ENCODE results near the gene AMOTL1. TPM values are rescaled to one million over a fixed set of nuclear protein-coding genes. Genes with fewer than 3 reads are reported as not detected.
"Not testable (repeated sequence)": the region's sequence is repeated elsewhere in the genome, so short reads cannot be mapped to it uniquely, and the experiment has no call there.

AMOTL1 gene
- total and polyA plus RNA-seq, 2 donors: 48.2 to 79.3 TPM

DNA sequence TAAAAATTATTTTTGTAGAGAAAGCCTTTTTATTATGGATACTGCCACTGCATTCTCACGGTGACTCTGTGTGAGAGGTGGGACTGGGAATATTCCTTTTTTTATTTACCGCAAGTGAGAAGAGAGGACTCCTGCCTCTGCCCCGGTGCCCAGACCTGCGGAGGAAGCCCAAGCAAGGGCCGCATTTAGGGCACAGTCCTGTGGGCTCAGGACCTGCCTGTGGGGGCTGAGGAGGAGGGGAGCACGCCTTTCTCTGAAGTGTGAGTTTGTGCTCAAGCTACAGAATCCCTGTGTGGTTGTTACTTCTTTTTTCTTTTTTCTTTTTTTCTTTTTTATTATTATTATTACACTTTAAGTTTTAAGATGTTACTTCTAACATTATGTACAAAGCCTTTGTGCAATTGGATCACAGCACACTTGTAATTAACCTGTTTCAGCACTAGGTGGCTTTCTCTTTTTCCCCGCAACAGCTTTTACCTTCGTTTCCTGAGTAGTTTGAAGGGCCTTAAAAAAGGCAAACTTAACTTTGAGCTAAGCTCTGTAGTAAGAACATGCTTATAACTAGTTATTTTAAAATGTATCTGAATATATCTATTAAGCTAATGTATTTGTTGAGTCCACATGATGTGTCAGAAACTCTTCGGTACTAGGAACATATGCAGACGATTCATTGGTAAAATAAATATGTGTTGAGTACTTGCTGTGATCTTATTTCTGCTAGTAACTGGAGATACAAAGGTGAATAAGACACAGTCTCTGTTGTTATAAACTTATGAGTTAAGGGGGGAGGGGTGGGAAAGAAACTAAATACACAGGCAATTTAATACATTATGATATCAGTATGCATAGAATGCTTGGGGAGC, 18.3 kb downstream of the AMOTL1 start:
- Histone ChIP-seq H3K4me1 (ENCODE audit: insufficient read depth) (peaks cover 2% of the 10 kb centered on the region), H3K27ac (ENCODE audit: low read depth) (no peak overlapping the region), H3K36me3 (ENCODE audit: insufficient read depth) (no peaks in the 10 kb centered on the region), H3K4me3 (ENCODE audit: low read depth, low read length) (no peak overlapping the region)
- WGBS: 59% methylated on average over 10 of the region's 10 CpGs
- no peak for DNase-seq (ENCODE audit: extremely low spot score)

DNA sequence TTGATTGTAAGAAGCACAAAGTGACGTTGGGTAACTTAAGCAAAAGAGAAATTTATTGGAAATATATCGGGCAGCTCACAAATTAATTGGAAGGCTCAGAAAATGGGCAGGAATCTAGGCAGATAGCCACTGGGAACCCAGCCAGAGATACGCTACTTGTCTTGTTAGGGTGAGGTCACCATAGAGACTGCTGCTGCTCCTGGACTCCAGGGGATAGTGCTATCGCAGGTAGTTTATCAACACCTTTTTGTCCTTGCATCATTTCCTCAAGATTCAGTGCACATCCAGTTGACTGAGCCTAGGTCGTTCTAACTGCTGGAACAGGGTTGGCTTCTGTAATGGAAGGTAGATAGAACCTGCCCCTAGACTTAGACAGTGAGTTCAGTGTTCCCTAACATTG, 19.6 kb downstream of the AMOTL1 start:
- no peak for DNase-seq (ENCODE audit: extremely low spot score)
- H3K36me3 ChIP-seq (ENCODE audit: insufficient read depth): no peaks in the 10 kb centered on the region
- no peak overlapping the region for H3K27ac ChIP-seq (ENCODE audit: low read depth)
- WGBS: 72% methylated on average over 5 of the region's 5 CpGs
- peaks cover 2% of the 10 kb centered on the region for H3K4me1 ChIP-seq (ENCODE audit: insufficient read depth)
- no peak overlapping the region for H3K4me3 ChIP-seq (ENCODE audit: low read depth, low read length)

DNA sequence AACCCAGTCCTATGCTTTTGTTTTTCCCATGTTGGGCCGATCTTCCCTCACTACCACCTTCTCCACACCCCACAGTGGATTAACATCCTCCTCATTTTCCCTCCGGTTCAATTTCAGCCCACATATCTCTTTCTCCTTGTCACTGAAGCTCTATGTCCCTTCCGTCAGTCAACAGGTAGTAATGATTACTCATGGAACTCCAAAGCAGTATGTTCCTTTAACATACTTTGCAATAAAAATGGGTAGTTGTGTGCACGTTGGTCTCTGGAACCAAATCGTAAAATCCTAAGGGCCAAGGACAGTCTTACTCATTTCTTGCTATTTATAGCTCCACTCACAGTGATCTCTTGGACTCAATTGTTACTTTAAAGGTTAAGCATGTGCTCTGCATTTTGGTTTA, 20.2 kb downstream of the AMOTL1 start:
- Histone ChIP-seq H3K36me3 (ENCODE audit: insufficient read depth) (no peaks in the 10 kb centered on the region), H3K27ac (ENCODE audit: low read depth) (no peak overlapping the region), H3K4me3 (ENCODE audit: low read depth, low read length) (no peak overlapping the region), H3K4me1 (ENCODE audit: insufficient read depth) (peaks cover 2% of the 10 kb centered on the region)
- no peak for DNase-seq (ENCODE audit: extremely low spot score)
- WGBS: 43% methylated on average over 5 of the region's 5 CpGs

DNA sequence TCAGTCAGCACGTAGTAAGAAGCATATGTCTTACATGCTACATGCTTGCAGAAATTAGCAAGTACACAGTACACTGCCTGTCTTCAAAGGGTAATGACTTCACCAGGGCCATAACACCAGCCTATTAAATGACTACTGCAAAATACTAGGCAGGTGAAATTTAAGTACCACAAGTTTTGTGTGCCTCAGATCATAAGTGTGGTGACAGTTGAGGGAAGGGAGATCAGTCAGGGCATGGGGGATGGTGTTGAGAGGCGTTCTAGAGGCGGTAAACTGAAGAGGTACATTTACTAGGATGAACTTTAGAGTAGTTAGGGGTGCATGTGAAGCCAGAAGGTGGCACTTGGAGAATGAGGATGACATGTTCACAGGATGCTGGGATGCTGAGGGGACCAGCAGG, 22.0 kb downstream of the AMOTL1 start:
- DNase-seq (ENCODE audit: extremely low spot score): no peak
- peaks cover 2% of the 10 kb centered on the region for H3K4me1 ChIP-seq (ENCODE audit: insufficient read depth)
- no peaks in the 10 kb centered on the region for H3K36me3 ChIP-seq (ENCODE audit: insufficient read depth)
- no peak overlapping the region for H3K4me3 ChIP-seq (ENCODE audit: low read depth, low read length)
- H3K27ac ChIP-seq (ENCODE audit: low read depth): no peak overlapping the region
- 85% methylated on average over 3 of the region's 3 CpGs for WGBS

DNA sequence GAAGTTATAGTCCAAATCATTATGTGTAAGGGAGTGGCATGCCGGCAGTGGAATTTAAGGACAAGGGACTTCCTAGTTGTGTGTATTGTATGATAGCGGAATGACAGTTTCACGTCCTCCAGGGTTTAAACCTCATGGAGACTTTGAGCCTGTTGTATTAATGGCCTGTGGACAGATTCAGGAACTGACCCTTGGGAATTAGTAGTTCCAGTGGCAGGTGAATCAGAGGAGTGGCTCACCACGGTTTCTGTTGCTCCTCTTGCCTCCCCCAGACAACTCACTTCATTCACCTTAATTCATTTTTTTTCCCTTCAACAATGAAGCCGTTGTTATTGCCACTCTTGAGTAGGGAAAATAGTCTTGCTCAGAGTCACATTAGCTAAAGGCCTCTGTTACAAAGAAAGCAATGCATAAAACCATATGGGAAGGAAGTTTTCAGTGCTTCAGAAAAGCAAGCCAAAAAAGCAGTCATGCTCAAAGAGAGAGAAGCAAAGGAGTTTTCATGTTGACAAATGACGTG, 22.6 kb downstream of the AMOTL1 start:
- 64% methylated on average over 6 of the region's 6 CpGs for WGBS
- no peak overlapping the region for H3K4me3 ChIP-seq (ENCODE audit: low read depth, low read length)
- no peaks in the 10 kb centered on the region for H3K36me3 ChIP-seq (ENCODE audit: insufficient read depth)
- H3K27ac ChIP-seq (ENCODE audit: low read depth): no peak overlapping the region
- H3K4me1 ChIP-seq (ENCODE audit: insufficient read depth): peaks cover 2% of the 10 kb centered on the region
- DNase-seq (ENCODE audit: extremely low spot score): no peak

DNA sequence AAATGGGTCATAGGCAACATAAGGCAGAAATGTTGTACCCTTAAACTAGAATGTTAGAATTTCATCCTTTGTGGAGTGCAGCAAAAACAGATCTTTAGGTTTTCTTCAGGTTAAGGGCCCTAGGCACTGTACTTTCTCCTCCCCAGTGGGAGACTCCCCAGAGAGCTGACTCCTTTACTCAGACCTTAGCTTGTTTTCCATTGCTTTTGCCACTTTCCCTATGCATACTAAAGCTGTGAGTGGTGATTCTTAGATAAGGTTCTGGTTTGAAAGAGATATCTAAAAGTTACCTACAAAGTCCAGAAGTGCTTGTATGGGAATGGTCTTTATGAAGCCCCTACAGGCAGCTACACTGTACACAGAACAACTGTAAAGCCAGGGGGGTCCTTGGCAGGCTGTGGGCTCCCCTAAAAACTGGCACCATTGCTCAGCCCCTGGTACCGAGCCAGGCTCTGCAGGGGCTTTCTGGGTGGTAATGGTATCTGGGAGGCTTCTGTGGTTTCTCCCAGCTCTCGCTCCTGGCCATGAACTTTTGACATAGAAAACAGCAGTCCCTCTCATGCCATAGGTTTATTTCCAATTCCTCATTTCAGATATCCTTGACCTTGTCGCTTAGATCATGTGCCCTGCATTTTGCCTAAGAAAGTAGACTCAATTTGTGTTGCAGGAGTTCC, 23.2 kb downstream of the AMOTL1 start:
- Histone ChIP-seq H3K36me3 (ENCODE audit: insufficient read depth) (no peaks in the 10 kb centered on the region), H3K27ac (ENCODE audit: low read depth) (no peak overlapping the region), H3K4me3 (ENCODE audit: low read depth, low read length) (no peak overlapping the region), H3K4me1 (ENCODE audit: insufficient read depth) (peaks cover 2% of the 10 kb centered on the region)
- DNase-seq (ENCODE audit: extremely low spot score): no peak
- 90% methylated on average over 3 of the region's 3 CpGs for WGBS

DNA sequence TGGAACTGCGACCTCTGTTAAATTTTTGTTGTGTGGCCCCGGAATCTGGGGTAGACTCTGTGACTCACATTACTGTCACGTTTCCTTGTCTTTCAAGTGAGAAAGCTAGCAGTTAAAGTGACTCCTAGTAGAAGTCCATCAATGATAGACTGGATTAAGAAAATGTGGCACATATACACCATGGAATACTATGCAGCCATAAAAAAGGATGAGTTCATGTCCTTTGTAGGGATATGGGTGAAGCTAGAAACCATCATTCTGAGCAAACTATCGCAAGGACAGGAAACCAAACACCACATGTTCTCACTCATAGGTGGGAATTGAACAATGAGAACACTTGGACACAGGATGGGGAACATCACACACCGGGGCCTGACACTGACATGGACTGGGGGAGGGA, 23.8 kb downstream of the AMOTL1 start:
- not testable (repeated sequence) for H3K4me1 ChIP-seq (ENCODE audit: insufficient read depth); H3K4me3 ChIP-seq (ENCODE audit: low read depth, low read length); H3K27ac ChIP-seq (ENCODE audit: low read depth); H3K36me3 ChIP-seq (ENCODE audit: insufficient read depth); DNase-seq (ENCODE audit: extremely low spot score)
- 98% methylated on average over 5 of the region's 5 CpGs for WGBS

DNA sequence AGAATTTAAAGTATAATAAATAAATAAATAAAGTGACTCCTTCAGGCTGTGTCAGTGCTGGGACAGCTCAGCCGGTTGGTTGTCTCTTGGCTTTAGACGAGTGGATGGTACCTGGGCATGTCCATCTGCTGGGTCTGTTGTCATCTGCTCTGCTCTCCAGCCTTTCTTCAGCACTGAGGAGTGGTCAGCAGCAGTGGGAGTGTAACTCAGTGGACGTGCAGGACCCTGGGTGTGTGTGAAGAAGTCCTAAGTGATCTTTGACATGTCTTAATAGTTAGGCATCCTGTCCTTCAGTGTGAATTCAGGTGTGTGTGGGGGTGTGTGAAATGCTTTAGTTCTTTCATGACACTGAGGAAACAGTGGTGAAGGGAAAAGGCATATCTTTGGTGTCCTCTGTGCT, 24.3 kb downstream of the AMOTL1 start:
- Histone ChIP-seq H3K36me3 (ENCODE audit: insufficient read depth) (no peaks in the 10 kb centered on the region), H3K27ac (ENCODE audit: low read depth) (no peak overlapping the region), H3K4me1 (ENCODE audit: insufficient read depth) (peaks cover 2% of the 10 kb centered on the region), H3K4me3 (ENCODE audit: low read depth, low read length) (no peak overlapping the region)
- DNase-seq (ENCODE audit: extremely low spot score): no peak
- WGBS: 81% methylated on average over 3 of the region's 3 CpGs

DNA sequence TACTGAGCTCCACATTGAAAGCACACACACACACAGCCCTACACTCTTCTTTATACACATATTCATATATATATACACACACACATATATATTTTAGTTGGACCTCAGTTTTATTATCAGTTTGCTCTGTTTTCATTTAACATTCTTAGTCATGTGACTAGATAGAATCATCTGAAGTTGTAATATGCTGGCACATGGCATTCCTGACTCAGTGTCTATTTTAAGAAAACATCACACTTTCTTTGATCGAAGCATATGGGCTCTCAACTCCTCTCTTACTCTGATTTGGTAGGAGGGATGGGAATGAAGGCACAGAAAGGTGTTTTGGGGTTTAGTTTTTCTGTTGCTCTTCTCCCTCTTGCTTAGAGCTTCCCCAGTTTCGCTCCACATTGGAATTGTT, 24.8 kb downstream of the AMOTL1 start:
- Histone ChIP-seq H3K36me3 (ENCODE audit: insufficient read depth) (no peaks in the 10 kb centered on the region), H3K4me1 (ENCODE audit: insufficient read depth) (peaks cover under 1% of the 10 kb centered on the region), H3K4me3 (ENCODE audit: low read depth, low read length) (no peak overlapping the region), H3K27ac (ENCODE audit: low read depth) (no peak overlapping the region)
- 56% methylated on average over 2 of the region's 2 CpGs for WGBS
- no peak for DNase-seq (ENCODE audit: extremely low spot score)

DNA sequence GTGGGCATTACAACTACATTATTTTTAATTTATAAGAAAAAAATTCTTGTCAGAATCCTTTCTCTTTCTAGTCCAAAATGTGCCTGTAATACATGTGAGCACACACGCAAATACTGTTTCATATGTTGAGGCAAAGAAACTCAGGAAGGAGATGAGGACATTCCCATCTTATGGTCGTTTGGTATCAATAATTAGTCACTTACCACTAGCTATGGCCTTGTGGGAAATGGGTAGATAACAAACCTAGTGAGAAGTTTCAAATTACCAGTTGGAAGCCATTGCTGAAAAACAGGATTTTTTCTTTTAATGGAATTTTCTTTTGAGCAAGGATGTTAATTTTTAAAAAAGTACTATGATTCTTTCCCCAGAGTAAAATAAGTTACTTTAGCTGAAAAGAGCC, 25.7 kb downstream of the AMOTL1 start:
- H3K36me3 ChIP-seq (ENCODE audit: insufficient read depth): no peaks in the 10 kb centered on the region
- no peak for DNase-seq (ENCODE audit: extremely low spot score)
- no peak overlapping the region for H3K27ac ChIP-seq (ENCODE audit: low read depth)
- H3K4me3 ChIP-seq (ENCODE audit: low read depth, low read length): no peak overlapping the region
- WGBS: 62% methylated on average over 2 of the region's 2 CpGs
- no peaks in the 10 kb centered on the region for H3K4me1 ChIP-seq (ENCODE audit: insufficient read depth)

DNA sequence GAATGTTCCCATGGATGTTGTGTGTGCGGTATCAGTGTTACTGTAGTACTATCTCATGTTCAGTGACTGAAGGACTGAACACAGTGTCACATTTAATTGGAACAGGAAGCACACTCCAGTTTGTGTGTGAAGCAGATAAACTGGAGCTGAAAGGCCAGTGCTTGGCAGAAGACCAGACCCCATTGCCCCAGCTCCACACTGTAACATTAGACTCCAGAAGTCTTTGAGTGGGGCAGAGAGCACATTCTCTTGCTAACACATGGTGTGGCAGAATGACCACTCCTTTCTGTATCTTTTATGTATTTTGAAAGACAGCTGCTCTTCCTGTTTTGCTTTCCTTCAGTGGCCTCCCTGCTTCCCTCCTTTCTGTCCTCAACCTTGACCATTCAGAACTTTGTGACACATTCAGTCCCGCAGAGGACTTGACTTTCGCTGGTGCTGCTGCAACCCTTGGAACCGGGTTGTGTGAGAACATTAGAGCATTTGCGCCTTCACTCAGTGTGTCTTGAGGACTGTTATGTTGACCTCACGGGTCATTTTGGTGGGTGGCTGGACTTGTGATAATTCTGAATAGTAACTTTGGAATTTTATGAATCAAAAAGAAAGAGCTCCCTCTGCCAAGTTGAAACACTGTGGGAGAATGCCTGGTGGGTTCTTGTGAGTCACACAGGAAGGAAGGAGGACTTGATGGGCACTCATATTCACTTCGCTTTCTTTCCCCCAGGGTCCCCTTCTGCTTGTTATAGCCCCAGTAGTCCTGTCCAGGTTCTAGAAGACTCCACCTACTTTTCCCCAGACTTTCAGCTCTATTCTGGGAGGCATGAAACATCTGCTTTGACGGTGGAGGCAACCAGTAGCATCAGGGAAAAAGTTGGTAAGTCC, 26.4 kb downstream of the AMOTL1 start:
- Histone ChIP-seq H3K4me1 (ENCODE audit: insufficient read depth) (no peaks in the 10 kb centered on the region), H3K4me3 (ENCODE audit: low read depth, low read length) (no peak overlapping the region), H3K27ac (ENCODE audit: low read depth) (no peak overlapping the region), H3K36me3 (ENCODE audit: insufficient read depth) (peaks cover under 1% of the 10 kb centered on the region)
- WGBS: 52% methylated on average over 8 of the region's 8 CpGs
- no peak for DNase-seq (ENCODE audit: extremely low spot score)

DNA sequence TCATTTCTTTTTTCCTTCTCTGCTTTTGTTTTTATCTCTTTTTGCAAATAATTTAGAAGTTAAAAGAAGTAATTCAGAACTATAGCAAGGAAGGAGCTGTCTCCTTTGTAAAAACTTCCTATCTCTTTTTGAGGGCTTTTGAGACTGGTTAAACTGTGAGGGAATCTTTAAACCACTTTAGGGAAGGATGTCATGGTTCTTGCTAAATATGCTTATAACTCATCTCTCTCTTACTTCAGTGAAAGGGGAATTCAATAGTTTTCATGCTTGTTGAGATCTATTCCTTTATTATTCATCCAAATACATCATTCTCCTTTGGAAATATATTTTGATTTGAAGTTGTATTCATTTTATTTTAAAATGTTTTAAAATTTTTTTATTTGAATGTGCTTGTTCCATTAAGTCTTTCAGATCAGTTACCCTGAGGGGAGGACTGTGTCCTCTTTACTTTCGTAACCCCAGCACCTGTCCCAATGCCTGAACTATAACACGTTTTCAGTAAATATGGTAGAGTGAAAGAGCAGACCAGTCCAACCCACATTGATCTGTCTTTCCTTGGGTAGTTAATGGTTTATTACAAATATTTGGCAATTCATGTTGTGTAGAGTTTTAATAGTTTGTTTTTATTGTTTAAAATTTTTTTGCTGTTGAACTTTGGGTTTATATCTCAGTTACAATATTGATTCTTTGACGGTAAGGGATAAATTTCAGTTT, 27.5 kb downstream of the AMOTL1 start:
- no peak for DNase-seq (ENCODE audit: extremely low spot score)
- H3K4me3 ChIP-seq (ENCODE audit: low read depth, low read length): no peak overlapping the region
- no peaks in the 10 kb centered on the region for H3K4me1 ChIP-seq (ENCODE audit: insufficient read depth)
- peaks cover 2% of the 10 kb centered on the region for H3K36me3 ChIP-seq (ENCODE audit: insufficient read depth)
- H3K27ac ChIP-seq (ENCODE audit: low read depth): no peak overlapping the region
- WGBS: 88% methylated on average over 3 of the region's 3 CpGs

DNA sequence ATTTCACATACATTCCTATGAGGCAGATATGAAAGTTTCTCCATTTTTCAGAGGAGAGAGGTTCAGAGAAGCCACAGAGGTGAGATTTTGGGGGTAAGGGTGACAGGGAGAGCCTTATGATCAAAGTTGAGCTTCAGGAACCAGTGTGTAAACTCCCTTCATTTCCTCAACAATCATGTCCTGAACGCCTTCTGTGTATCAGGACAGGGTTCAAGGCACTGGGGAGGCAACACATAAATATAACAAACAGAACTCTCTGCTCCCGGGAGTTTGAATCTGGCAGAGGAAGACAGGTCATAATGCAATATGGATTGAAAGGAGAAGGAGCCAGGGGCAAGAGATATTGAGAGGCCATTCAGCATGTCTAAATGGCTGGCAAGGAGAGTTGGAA, 28.0 kb downstream of the AMOTL1 start:
- H3K27ac ChIP-seq (ENCODE audit: low read depth): no peak overlapping the region
- H3K36me3 ChIP-seq (ENCODE audit: insufficient read depth): peaks cover 2% of the 10 kb centered on the region
- H3K4me3 ChIP-seq (ENCODE audit: low read depth, low read length): no peak overlapping the region
- WGBS: 86% methylated on average over 2 of the region's 2 CpGs
- DNase-seq (ENCODE audit: extremely low spot score): no peak
- H3K4me1 ChIP-seq (ENCODE audit: insufficient read depth): no peaks in the 10 kb centered on the region
